Measurements from ENCODE around the gene DUSP23.

Gene DUSP23

DNA sequence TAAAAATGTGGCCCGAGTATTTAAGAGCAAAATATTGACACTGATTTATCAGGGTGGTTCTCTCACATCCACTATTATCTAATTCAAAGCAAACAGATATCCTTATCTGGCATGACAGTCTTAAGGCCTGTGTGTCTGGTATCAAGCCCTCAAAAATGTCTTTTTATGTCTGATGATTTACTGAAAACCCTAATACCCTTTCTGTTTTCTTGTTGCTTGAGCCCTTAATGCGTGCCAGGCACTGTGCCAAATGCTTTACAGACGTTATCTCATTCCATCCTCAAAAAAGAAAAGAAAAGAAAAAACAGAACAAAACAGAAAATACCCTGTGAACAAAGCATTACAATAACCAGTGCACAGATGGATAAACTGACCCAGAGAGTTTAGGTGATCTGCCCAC lies 5.7 kb downstream of the DUSP23 start:
- DNase-seq (ENCODE audit: low spot score), result no peak

DNA sequence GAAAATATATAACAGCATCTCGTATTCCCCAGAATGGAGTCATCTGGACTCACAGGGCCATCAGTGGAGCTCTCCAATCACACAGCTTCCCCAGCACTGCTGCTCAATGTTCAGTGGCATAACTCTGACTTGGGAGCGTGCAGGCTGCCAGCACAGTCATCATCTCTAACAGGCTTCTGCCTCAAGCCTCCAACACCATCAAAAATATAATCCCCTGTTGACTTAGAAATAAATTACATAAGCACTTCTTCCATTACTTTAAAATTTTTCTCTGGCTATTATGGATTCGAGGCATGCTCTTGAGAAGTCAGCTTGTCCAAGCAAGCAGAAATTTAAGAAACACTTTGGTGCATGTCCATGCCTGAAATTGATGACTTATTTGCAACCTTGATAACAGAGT lies 6.2 kb downstream of the DUSP23 start:
- DNase-seq (ENCODE audit: low spot score), result no peak

DNA sequence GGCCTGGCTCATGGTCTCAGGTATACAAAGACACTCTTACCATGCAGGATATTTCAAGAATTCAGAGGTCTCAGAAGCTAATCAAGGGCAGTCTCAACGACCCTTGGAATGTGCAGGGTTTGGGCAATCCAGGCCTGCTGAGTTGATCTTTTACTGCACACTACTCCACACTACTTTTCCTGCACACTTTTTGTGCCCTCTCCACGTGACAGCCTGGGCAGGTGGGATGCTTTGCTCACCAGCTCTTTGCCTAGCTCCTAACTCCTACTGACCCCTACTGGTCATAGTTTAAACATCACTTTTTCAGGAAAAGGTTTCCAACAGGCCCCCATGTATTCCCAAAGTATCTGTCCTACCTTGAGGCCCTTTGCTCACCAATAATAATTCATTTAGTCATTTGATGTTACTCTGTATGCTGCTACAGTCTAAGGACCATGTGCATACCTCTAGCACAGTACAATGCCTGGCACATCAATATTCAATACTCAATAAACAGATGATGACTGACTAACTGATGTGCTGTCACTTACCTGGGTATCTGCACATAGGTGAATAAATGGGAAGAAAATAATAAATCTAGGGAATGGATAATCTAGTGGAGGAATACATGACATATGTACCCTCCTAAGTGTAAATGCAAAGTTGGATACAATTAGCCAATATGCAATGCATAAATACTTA lies 9.6 kb downstream of the DUSP23 start:
- peak; percentile 35 for DNase-seq (ENCODE audit: low spot score)

DNA sequence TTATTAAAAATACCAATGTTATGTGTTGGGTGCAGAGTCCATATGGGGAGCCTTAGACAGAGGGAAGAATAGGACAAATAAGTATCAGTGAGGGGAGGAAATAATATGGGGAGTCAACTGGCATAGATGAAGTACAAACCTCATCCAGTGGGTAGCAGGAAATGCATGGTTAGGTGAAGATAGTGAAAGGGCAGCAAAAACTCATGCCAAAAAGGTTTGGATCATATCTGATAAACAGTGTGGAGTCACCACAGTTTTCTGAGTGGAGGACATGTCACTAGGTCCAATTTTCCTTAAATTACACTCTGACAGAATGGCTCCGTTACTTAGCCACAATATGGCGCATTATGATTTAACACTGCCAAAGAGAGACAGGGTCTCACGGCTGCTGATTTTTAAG lies 10.3 kb downstream of the DUSP23 start:
- DNase-seq (ENCODE audit: low spot score), result no peak

DNA sequence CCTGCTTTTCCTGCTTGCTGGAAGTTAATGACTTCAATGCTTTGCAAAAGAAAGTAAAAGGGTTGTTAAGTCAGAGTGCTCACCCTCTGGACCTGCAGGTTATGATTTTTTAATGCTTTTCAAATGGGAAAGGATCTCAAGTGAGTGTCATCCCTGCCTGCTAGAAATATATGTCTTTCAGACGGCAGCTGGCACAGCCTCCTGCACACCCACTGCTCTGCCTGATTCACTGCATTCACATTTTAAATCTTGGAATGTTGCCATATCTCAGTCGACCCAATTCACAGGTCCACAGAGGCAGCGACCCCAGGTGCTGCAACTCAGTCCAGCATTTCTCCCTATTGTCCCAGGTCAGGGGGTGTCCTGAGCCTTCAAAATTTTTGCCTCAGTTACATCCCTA lies 10.7 kb downstream of the DUSP23 start:
- DNase-seq (ENCODE audit: low spot score), result no peak

DNA sequence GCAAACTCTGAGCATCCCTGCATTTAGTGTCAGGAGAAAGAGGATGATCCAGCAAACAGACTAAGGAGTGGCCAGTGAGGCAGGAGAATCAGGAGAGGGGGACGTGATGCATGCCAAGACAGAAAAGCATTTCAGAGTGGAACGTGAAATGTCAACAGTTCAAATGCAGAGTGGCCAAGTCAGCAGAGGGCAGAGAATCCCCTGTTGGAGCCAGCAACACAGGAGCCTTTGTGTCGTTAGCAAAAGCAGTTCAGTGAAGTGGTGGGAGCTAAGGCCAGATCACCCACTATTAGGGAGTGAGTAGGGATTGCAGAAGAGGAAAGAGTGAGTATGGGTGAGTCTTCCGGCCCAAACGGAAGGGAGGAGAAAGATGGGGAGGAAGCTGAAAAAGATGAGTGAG lies 14.8 kb downstream of the DUSP23 start:
- no peak for DNase-seq (ENCODE audit: low spot score)

DNA sequence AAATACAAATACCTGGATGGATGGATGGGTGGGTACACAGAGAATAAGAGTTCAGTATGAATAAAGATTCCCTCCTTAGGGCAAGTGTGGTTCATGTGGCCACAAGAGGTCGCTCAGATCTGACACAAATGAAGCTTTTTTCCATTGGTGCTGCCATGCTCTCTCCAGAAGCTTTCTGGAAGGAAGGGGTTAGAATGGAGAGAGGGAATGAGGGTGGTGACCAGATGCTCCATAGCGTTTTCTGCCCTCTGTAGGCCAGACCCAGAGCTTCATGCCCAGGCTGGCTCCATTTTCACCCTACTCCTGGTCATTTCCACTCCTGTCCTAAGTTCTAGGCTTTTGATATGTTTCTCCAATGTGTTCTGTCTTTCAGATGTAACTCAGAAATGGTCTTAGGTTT lies 18.1 kb downstream of the DUSP23 start:
- DNase-seq (ENCODE audit: low spot score), result peak; percentile 57

DNA sequence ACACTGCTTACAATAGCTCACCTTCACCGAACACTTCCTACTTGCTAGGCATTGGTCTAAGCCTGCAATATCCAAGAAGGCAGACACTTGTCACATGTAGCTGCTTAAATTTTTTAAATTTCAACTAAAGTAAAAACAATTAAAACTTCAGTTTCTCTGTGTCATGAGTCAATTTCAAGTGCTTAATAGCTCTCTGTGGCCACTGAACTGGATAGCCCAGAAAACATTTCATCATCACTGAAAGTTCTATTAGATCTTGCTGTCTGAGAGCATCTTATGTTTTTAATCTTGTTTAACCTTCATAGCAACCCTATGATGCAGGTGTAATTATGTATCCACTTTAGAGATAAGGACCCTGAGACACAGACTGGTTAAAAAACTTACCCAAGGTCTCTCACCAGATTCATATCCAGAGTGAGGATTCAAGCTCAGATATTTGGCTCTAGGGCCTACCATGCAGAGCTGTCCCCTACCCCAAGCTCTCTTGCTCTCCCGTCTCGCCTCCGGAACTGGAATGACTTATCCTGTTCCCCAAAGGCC lies 18.8 kb downstream of the DUSP23 start:
- no peak for DNase-seq (ENCODE audit: low spot score)

DNA sequence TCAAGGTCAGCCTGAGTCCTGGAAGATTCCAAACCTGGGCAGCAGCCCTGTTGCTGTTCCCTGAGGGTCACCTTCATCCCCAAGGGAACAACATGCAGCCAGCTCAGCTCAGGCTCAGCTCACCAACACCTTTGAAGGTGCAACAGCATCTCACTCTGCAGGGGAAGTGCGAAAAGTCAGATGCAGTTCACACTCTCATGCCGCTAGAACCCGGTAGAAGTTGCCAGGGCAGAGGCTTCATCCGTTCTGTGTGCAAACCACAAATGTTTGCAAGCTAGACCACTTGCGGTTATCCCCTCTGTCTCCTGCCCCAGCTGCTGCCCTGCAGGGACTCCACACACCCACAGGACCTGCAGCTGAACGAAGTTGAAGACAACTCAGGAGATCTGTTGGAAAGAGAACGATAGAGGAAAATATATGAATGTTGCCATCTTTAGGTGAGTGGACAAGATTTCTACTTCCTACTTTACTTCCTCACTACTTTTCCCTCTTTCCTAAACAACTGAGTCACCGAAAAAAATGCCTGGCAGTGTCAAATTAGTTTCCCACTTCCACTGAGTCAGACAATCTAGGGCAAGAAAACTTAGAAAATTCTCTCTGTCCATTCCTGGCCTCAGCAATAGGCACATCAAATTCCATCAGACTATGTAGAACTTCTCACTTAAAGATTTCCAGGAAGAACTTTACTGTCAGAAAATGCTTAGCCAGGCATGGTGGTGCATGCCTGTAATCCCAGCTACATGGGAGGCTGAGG lies 19.6 kb downstream of the DUSP23 start:
- no peak for DNase-seq (ENCODE audit: low spot score)

DNA sequence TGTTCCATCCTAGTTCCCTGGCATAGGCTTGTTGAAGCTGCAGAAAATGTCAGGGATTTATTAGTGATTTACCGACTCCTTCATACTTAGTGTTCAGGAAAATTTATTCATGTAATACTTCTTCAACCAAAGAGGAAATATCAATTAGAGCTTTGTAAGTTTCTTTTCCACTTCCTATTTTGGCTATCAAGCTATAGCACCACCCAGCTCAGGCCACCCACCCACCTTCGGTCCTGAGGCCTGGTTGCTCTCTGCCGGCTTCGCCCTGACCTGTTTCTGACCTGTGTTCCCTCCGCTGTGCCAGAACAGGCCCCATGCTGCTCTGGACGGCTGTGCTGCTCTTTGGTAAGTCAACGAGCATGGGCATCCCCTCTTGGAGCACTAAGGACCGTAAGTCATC lies 21.3 kb downstream of the DUSP23 start, which contains the start of gene FCRL6:
TSS of gene FCRL6 (plus strand) at position 250 of the 400 bp plus-strand sequence. CDS start at position 315, 65 bp downstream.
- DNase-seq (ENCODE audit: low spot score), result no peak

DNA sequence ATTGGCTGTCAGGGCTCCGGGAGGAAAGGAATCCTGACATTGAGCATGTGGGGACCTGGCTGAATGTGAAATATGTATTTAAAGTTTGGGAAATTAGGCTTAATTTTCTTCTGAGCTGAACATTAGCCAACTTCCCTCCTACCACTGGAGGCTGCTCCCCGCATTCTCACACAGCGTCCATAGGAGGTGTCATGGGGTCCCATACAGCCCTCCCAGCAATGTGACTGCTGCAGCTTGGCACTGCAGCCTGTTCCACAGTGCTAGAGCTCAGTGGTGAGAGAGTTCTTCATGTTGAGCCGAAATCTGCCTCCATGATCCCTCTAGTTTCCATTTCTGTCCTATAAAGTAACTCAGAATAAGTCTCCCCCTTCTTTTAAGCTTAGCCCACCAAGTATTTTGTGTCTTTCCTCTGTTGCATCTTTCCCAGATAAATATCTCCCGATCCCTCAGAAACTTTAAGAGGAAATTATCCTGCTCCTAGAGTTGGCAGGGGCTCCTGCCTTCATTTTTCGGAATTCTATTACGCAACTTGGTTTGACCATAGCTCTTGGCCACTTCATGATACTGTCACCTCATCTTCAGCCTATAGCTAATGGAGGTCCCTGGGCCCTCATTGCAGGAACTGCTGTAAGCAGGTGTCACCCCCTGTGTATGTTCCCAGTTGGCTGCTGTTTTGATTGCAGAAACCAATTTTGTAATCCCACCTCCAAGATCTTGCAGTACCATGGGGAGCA lies 23.4 kb downstream of the DUSP23 start:
- DNase-seq (ENCODE audit: low spot score), result no peak

DNA sequence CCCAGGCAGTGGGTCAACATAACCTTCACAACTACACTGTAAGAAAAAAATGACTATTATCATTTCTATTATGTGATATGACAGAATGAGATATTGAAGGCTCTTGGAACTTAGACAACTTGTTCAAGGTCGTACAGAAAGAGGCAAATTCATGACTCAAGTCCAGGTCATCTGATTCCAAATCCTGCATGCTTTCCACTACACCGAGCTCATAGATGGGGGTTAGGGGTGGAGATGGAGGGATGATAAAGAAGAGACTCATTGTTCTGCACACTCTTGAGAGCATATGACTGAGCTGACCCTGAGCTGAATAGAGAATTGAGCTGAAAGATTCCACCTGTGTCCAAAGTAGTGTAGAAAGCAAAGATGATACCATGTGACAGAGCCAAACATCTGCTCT lies 24.2 kb downstream of the DUSP23 start:
- DNase-seq (ENCODE audit: low spot score), result no peak

DNA sequence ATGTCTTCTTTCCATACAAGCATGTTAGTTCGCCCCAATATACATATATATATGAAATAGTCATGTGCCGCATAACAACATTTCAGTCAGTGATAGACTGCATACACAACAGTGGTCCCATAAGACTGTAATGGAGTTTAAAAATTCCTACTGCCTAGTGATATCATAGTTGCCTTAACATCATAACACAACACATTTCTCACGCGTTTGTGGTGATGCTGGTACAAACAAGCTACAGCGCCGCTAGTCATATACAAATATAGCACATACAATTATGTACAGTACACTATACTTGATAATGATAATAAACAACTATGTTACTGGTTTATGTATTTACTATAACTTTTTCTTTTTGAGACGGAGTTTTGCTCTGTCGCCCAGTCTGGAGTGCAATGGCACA lies 35.2 kb downstream of the DUSP23 start:
- DNase-seq (ENCODE audit: low spot score), result no peak

DNA sequence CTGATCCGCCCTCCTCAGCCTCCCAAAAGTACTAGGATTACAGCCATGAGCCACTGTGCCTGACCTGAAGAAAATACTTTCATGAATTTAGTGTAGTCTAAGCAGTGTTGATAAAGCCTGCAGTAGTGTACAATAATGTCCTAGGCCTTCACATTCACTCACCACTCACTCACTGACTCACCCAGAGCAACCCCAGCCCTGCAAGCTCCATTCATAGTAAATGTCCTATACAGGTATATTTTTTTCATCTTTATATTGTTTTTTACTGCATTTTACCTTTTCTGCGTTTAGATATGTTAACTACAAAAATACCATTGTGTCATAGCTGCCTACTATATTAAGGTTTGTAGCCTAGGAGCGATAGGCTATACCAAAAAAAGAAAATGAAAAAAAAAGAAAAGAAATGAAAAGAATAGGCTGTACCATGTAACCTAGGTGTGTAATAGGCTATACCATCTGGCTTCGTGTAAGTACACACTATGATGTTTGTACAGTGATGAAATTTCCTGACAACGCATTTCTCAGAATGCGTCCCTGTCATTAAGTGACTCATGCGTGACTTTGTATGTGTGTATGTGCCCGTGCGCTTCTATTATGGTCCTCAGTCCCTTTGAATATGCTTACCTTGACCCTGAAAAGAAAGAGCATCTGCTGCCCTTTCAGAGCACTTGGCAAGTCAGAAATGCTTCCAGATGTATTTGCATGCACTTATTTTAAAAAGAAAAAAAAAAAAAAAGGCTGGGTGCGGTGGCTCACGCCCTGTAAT lies 36.7 kb downstream of the DUSP23 start:
- DNase-seq (ENCODE audit: low spot score), result no peak

DNA sequence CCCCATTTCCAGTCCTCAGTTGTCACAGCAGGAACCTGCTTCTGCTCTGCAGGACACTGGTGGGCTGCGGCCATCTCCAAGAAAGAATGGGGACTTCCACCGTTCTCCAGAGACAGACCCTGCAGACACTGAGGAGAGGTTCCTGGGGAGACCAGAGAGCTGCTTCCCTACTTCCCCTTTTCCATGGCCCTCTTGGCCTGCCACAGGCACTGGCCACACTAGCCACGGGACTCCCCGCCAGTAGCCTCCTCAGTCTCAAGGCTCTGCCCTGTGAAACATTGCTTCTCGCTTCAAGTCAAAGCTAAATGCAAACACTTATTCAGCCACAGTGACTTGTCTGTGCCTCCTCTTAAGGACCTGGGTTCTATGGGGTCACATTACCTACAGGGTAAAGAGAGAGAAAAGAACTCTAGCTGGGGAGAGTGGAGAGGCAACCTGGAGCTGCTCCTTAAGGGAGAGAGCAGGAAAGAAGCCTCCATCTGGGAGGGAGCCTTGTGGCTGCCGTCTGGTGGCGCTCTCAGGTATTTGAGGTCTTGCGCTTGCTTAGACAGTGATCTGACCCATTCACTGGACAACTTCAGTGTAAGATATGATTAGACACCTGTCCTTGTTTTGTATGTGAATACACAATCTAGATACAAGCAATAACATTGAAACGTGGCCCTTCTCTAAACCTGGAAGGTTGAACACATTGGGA lies 40.6 kb downstream of the DUSP23 start:
- DNase-seq (ENCODE audit: low spot score), result peak; percentile 12

DNA sequence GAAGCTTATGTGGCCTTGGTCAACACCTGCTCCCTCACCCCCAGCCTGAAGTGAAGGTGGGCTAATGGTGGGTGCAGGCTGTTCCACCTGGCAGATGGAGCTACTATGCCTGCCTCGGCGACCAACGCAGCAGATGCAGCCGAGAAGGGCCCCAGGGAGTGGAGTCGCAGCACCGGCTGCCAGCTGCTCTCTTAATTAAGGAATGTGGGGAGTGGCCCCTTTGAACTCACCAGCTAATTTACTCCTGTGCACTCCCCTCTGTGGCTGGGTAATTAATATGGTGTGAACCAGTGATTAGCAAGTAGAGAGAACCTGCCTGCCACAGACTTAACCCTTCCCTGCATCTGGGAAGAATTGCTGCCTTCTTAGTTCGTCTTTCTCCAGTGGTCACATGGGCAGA lies 42.6 kb downstream of the DUSP23 start:
- DNase-seq (ENCODE audit: low spot score), result no peak

DNA sequence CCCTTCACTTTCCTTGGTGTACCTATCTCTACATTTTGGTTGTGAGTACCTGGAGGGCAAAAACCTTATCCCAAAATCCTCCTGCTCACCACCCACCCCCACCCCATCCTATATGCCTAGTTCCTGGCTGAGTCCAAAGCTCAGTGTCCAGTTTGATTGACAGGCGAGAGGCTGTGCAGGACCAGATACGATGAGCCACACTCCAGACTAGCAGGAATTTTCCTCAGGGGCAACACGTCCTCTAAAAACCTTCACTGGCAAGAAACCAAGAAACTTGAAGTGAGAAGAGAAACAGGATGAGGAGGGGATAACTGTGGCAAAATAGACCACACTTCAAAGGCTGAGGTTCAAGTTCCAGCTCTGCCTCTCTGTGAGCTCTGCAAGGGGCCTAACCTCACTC lies 44.8 kb downstream of the DUSP23 start:
- DNase-seq (ENCODE audit: low spot score), result no peak

DNA sequence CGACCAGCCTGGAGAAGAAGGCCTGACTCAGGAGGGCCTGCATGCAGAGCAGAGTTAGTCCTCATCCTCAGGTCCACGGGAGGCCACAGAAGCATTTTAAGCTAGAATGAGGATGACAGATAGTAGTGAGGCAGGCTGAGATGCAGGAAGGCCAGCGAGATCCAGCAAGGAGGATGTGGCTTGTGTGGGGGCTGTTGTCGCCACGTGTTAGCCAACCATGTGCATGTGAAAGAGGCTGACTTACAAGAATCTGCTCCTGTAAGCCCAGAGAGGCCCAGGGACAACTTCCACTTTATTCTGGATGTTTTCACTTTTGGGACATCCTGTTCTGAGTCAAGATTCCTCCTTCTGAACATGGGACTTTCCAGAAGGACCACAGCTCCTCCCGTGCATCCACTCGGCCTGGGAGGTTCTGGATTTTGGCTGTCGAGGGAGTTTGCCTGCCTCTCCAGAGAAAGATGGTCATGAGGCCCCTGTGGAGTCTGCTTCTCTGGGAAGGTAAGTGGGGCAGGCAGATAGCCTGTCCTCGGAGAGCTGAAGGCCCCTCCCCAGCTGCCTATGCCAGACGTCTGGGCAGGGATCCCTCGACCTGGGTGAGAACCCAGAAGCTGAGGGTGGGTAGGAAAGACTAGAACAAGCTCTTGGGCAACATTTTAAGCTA lies 45.8 kb downstream of the DUSP23 start, which contains the start of gene SLAMF8:
TSS of gene SLAMF8 (plus strand) at position 433 of the 661 bp plus-strand sequence. CDS start at position 459, 26 bp downstream.
- DNase-seq (ENCODE audit: low spot score), result no peak

DNA sequence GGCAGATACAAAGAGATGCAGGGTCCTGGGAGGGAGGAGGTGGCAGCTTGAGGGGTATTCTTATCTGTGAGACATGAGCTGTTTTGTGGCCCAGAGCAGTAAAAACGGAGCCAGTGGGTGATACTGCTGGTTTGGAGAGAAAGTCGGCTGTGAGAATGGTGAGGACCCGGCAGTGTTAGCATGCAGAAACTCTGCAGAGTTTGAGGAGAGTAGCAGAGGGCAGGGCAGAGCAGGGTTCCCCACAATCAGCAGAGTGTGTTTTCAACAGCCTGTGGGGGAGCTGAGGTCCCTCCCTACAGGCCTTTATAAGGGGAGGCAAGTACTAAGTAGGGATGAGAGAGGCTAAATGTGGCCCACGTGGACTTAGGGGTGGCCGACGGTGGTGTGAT lies 46.3 kb downstream of the DUSP23 start:
- DNase-seq (ENCODE audit: low spot score), result no peak

DNA sequence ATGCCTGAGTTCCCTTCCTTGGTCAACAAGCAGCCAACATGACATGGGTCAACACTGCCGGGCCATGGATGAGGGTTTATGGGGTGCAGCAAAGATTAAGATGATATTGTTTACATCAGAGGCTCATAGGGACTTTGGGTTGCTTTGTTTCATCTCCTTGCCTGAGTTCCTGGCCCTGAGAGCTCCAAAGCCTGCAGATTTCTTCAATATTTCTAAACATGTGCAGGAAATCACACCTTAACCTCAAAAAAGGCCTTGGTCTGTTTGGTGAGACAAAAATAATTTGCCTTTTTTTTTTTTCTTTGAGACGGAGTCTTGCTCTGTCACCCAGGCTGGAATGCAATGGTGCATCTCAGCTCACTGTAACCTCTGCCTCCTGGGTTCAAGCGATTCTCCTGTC lies 46.8 kb downstream of the DUSP23 start:
- no peak for DNase-seq (ENCODE audit: low spot score)

DNA sequence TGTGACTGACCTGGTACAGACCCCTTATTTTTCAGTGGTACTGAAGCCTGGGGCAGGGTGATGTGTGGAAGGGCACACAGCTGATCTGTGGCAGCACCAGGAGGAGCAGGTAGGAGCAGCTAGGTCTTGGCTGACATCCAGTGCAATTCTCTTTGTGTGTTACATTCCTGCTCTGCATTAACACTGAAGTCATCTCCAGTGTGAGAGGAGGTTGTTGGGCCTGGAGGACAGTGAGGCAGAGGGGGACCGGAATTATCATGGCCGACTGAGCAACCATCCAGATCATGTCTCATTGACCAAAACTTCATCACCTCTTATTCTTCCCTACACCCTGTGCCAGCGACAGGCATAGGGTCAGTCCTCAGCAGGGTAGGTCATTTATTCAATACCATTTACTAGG lies 47.4 kb downstream of the DUSP23 start:
- DNase-seq (ENCODE audit: low spot score), result no peak
